T47D (cell line): Measurements from ENCODE around the gene GYS2.
"Not testable (repeated sequence)": the region's sequence is repeated elsewhere in the genome, so short reads cannot be mapped to it uniquely, and the experiment has no call there.

ENCODE experiments used
- DNase-seq, 2 experiments: peaks; one replicate each; pipeline versions ENCODE4 v3.0.0 to v3.0.0-alpha.2; 2011 to 2012; ENCODE audit warnings: low read depth in 1 of 2, low spot score in 1 of 2
- JUND ChIP-seq: IDR thresholded peaks from 2 replicates; pipeline ENCODE4 v1.6.1; 2012; ENCODE audit warnings: low read depth
- in situ Hi-C: cut with HindIII; loops from 2 replicates; pipeline ENCODE4 v1.10.0; 2016; ENCODE audit warnings: low sequenced_read_pairs, low pct_unique_long_range_greater_than_20kb

The GYS2 gene

GRCh38 chr12:21585485-21585884 is 19.2 kb downstream of the GYS2 start:
- DNase-seq = no peak
- in situ Hi-C loops = no loop called here
- no peak for TF ChIP-seq JUND

DNA sequence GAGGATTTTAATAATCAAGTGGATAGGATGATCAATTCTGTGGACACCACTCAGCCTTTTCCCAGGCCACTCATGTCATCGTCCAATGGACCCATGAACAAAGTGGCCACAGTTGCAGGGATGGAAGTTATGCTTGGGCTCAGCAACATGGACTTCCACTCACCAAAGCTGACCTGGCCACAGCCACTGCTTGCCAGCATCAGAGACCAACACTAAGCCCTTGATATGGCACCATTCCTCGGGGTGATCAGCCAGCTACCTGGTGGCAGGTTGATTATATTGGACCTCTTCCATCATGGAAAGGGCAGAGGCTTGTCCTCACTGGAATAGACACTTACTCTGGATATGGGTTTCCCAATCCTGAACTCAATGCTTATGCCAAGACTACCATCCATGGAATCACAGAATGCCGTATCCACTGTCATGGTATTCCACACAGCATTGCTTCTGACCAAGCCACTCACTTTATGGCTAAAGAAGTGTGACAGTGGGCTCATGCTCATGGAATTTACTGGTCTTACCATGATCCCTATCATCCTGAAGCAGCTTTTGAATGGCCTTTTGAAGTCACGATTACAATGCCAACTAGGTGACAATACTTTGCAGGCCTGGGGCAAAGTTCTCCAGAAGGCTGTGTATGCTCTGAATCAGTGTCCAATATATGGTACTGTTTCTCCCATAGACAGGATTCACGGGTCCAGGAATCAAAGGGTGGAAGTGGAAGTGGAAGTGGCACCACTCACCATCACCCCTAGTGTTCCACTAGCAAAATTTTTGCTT is 20.1 kb downstream of the GYS2 start:
- DNase-seq, in situ Hi-C loops: not testable (repeated sequence)

DNA sequence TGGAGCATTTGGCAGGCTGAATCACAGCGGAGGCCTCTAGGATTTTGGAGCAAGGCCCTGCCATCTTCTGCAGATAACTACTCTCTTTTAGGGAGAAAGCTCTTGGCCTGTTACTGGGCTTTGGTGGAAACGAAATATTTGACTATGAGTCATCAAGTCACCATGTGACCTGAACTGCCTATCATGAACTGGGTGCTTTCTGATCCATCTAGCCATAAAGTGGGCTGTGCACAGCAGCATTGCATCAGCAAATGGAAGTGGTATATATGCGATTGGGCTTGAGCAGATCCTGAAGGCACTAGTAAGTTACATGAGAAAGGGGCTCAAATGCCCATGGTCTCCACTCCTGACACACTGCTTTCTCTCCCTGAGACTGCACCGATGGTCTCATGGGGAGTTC is 21.1 kb downstream of the GYS2 start:
- in situ Hi-C loops = no loop called here
- DNase-seq = no peak
- TF ChIP-seq JUND = no peak

DNA sequence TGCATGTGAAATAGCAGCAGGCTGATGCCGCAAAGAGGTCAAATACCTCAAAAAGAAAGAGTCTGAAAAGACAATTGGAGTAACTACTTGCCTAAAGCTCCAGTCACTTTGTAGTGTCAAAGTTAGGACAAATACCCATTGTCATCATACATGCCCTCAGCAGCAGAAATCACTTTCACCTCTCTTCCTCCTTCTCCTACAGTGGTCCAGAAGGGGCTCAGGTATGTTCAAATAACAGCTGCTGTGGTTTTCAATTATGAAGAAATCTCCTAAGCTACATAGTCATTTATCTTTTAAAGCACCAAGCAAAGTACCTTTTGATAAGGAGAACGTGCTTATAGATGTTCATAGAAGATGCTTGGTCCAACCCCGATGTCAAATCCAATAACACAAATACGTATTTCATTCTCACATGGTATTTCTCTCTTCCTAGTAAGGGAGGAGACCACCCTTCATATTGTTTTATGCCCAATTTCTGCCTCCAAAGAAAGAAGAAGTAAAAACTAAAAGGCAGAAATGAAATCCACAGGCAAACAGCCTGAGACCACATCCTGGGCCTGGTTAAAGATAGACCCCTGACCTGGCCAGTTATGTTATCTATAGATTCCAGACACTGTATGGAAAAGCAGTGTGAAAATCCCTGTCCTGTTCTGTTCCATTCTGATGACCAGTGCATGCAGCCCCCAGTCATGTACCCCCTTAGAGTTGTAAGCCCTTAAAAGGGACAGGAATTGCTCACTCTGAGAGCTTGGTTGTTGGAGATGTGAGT is 23.7 kb downstream of the GYS2 start:
- no peak for DNase-seq
- in situ Hi-C loops = no loop called here
- TF ChIP-seq JUND = no peak

GRCh38 chr12:21577516-21577915 is 27.1 kb downstream of the GYS2 start:
- in situ Hi-C loops = no loop called here
- DNase-seq = no peak
- no peak for TF ChIP-seq JUND

DNA sequence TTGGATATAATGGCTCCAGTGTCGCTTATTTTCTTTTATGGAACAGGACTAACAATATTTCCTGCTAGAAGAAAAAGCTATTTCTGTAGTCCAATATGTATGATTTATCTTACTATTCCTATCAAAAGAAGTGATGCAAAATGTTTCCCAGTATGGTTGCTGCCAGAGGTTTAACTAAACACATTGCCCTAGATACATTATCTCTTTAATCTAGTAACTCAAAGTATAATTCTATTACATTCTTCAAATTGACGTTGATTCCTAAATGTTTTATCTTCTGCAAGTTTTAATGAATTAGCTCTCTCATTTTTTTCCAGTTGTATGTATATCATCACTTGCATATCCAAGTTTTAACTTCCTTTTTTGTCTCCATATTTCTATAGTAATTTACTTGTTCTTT is 28.2 kb downstream of the GYS2 start:
- DNase-seq = no peak
- no peak for TF ChIP-seq JUND
- in situ Hi-C loops = no loop called here

- TF ChIP-seq JUND = no peak
- in situ Hi-C loops = no loop called here
- DNase-seq = no peak
Measured at GRCh38 chr12:21573733-21574358, 30.8 kb downstream of the GYS2 start.

GRCh38 chr12:21571046-21571445 is 33.6 kb downstream of the GYS2 start:
- in situ Hi-C loops = no loop called here
- TF ChIP-seq JUND = no peak
- no peak for DNase-seq

GRCh38 chr12:21568115-21568514 is 36.5 kb downstream of the GYS2 start:
- DNase-seq = peak in 1 of 2 experiments; percentile 34
- no peak for TF ChIP-seq JUND
- in situ Hi-C loops = no loop called here

- DNase-seq = no peak
- in situ Hi-C loops = no loop called here
- no peak for TF ChIP-seq JUND
Measured at GRCh38 chr12:21566907-21567394, 37.7 kb downstream of the GYS2 start.

GRCh38 chr12:21566223-21566906 is 38.3 kb downstream of the GYS2 start:
- in situ Hi-C loops = no loop called here
- DNase-seq = no peak
- no peak for TF ChIP-seq JUND

GRCh38 chr12:21562859-21563258 is 41.8 kb downstream of the GYS2 start:
- in situ Hi-C loops = no loop called here
- TF ChIP-seq JUND = no peak
- no peak for DNase-seq
